ENCODE measurements around the gene CDHR3. TPM values are rescaled to one million over a fixed set of nuclear protein-coding genes. Genes with fewer than 3 reads are reported as not detected.

Gene CDHR3
- total and polyA plus RNA-seq, 9 of the 15 experiments (the other 6 are each of a cell fraction or from before 2014, with no cell fraction given), result 0.03 to 0.66 (median 0.24) TPM; not detected in 1

GRCh38 chr7:105980645-105981396 is 17.8 kb downstream of the CDHR3 start:
- Histone ChIP-seq H3K9me3 (replicated peaks; ENCODE audit: control insufficient read depth, insufficient read depth, low read depth, low read length) (no peaks in the 10 kb centered on the region), H3K36me3 (ENCODE audit: control insufficient read depth, insufficient read depth, low read length) (no peaks in the 10 kb centered on the region), H3K4me1 (replicated peaks in 1 of 2; ENCODE audit: control insufficient read depth in 2 of 2, insufficient read depth in 2 of 2, low read length in 2 of 2) (no peaks in the 10 kb centered on the region), H2AFZ (ENCODE audit: low read depth, low read length) (no peak overlapping the region), H3K4me2 (ENCODE audit: insufficient read depth, low read length) (no peak overlapping the region), H3K9ac (ENCODE audit: insufficient read depth in 1 of 2, low read depth in 2 of 2, low read length in 2 of 2) (no peak overlapping the region), H3K27ac (ENCODE audit: extremely low read depth, low read depth, low read length) (no peak overlapping the region), H3K79me2 (ENCODE audit: control insufficient read depth, insufficient read depth, low read length) (no peaks in the 10 kb centered on the region), H4K20me1 (replicated peaks; ENCODE audit: control insufficient read depth, insufficient read depth, low read length) (no peaks in the 10 kb centered on the region), H3K27me3 (ENCODE audit: control insufficient read depth in 2 of 2, insufficient read depth in 2 of 2, low read length in 2 of 2) (peaks cover 18 to 43% of the 10 kb centered on the region in 2 experiments), H3K4me3 (no peak overlapping the region), H3K9me1 (ENCODE audit: control insufficient read depth, insufficient read depth, low read length) (no peaks in the 10 kb centered on the region)
- ATAC-seq (no peak), FAIRE-seq (no peak), DNase-seq (ENCODE audit: extremely low read depth in 1 of 4, low spot score in 3 of 4) (no peak)
- intact Hi-C loops (cut with micrococcal nuclease) (no loop called here), in situ Hi-C loops (cut with MboI) (no loop called here)
- CTCF ChIA-PET (ENCODE audit: low intra/inter-chr PET ratio), result no interaction called here
- TF ChIP-seq E2F3 (CRISPR knock-in tag; IDR thresholded peaks at IDR 0.05), result no peak
- WGBS (ENCODE audit: insufficient coverage, low coverage, missing lambda C conversion rate), result 0% methylated on average over 3 of the region's 3 CpGs
- no TSS peak for BruUV-seq (replicated peaks)
- POLR2A ChIA-PET, result no interaction called here

GRCh38 chr7:105982388-105982787 is 19.3 kb downstream of the CDHR3 start:
- no peaks in the 10 kb centered on the region for H4K20me1 ChIP-seq (replicated peaks; ENCODE audit: control insufficient read depth, insufficient read depth, low read length)
- no peaks in the 10 kb centered on the region for H3K9me3 ChIP-seq (replicated peaks; ENCODE audit: control insufficient read depth, insufficient read depth, low read depth, low read length)
- H3K36me3 ChIP-seq (ENCODE audit: control insufficient read depth, insufficient read depth, low read length), result no peaks in the 10 kb centered on the region
- no peak overlapping the region for H3K4me3 ChIP-seq
- no peak for FAIRE-seq
- H3K4me2 ChIP-seq (ENCODE audit: insufficient read depth, low read length), result no peak overlapping the region
- BruUV-seq (replicated peaks), result no TSS peak
- CTCF ChIA-PET (ENCODE audit: low intra/inter-chr PET ratio), result no interaction called here
- no peak for ATAC-seq
- H3K9ac ChIP-seq (ENCODE audit: insufficient read depth in 1 of 2, low read depth in 2 of 2, low read length in 2 of 2), result no peak overlapping the region
- no peaks in the 10 kb centered on the region for H3K4me1 ChIP-seq (replicated peaks in 1 of 2; ENCODE audit: control insufficient read depth in 2 of 2, insufficient read depth in 2 of 2, low read length in 2 of 2)
- in situ Hi-C loops (cut with MboI), result no loop called here
- 0% methylated on average over 1 of the region's 2 CpGs for WGBS (ENCODE audit: insufficient coverage, low coverage, missing lambda C conversion rate)
- TF ChIP-seq ZNF253 (CRISPR knock-in tag; conservative IDR thresholded peaks at IDR 0.05) (no peak), MYC (IDR thresholded peaks at IDR 0.05; ENCODE audit: low read depth, low read length) (no peak), MYC (CRISPR knock-in tag; IDR thresholded peaks at IDR 0.05; ENCODE audit: borderline replicate concordance, low read depth) (no peak), CGGBP1 (CRISPR knock-in tag; IDR thresholded peaks at IDR 0.05) (no peak), PTRF (tag; IDR thresholded peaks at IDR 0.05) (no peak), MLX (CRISPR knock-in tag; conservative IDR thresholded peaks at IDR 0.05) (no peak), BACH1 (tag; IDR thresholded peaks at IDR 0.05) (no peak), RFX1 (IDR thresholded peaks at IDR 0.05) (no peak), ZNF133 (CRISPR knock-in tag; IDR thresholded peaks at IDR 0.05) (no peak), GABPA (tag; conservative IDR thresholded peaks at IDR 0.05; ENCODE audit: low read depth) (no peak), POLR2AphosphoS5 (IDR thresholded peaks at IDR 0.05; ENCODE audit: control insufficient read depth, insufficient read depth, low read depth, low read length) (no peak)
- TF ChIP-seq, protein P1, sequence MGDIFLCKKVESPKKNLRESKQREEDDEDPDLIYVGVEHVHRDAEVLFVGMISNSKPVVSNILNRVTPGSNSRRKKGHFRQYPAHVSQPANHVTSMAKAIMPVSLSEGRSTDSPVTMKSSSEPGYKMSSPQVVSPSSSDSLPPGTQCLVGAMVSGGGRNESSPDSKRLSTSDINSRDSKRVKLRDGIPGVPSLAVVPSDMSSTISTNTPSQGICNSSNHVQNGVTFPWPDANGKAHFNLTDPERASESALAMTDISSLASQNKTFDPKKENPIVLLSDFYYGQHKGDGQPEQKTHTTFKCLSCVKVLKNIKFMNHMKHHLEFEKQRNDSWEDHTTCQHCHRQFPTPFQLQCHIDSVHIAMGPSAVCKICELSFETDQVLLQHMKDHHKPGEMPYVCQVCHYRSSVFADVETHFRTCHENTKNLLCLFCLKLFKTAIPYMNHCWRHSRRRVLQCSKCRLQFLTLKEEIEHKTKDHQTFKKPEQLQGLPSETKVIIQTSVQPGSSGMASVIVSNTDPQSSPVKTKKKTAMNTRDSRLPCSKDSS (IDR thresholded peaks at IDR 0.05; ENCODE audit: low read depth, partially characterized antibody), result no peak
- intact Hi-C loops (cut with micrococcal nuclease), result no loop called here
- H3K79me2 ChIP-seq (ENCODE audit: control insufficient read depth, insufficient read depth, low read length), result no peaks in the 10 kb centered on the region
- no peak overlapping the region for H3K27ac ChIP-seq (ENCODE audit: extremely low read depth, low read depth, low read length)
- POLR2A ChIA-PET, result no interaction called here
- DNase-seq (ENCODE audit: extremely low read depth in 1 of 4, low spot score in 3 of 4), result no peak
- H2AFZ ChIP-seq (ENCODE audit: low read depth, low read length), result no peak overlapping the region
- H3K27me3 ChIP-seq (ENCODE audit: control insufficient read depth in 2 of 2, insufficient read depth in 2 of 2, low read length in 2 of 2), result peaks cover 27 to 41% of the 10 kb centered on the region in 2 experiments
- no peaks in the 10 kb centered on the region for H3K9me1 ChIP-seq (ENCODE audit: control insufficient read depth, insufficient read depth, low read length)

Data from K562 (cell line).